GM12872 (cell line): ENCODE measurements around the gene INSYN2B.

Experiments
- CTCF ChIP-seq: IDR thresholded peaks from 3 replicates; pipeline ENCODE4 v1.5.1; 2011; ENCODE audit warnings: low read depth, mild to moderate bottlenecking, low read length, moderate library complexity; ENCODE audit not compliant: insufficient read depth

The INSYN2B gene

DNA sequence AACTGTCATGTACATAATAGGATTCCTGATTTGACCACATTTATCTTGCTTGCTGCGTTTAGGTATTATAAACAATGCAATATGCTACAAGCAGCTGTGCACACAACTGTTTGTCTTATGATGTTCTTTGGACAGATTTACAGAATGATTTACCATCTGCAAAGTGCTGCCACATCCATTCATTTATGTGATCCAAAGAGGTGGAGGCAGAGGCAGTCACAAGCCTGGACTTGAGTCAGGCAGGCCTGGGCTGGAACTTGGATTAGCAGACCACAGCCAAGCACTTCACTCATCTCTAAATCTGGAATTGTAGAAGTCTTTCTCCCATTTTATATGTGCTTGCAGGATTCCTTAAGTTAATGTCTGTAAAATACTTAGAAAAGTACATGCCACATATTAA lies 149.0 kb downstream of the INSYN2B start:
- no peak for TF ChIP-seq CTCF

DNA sequence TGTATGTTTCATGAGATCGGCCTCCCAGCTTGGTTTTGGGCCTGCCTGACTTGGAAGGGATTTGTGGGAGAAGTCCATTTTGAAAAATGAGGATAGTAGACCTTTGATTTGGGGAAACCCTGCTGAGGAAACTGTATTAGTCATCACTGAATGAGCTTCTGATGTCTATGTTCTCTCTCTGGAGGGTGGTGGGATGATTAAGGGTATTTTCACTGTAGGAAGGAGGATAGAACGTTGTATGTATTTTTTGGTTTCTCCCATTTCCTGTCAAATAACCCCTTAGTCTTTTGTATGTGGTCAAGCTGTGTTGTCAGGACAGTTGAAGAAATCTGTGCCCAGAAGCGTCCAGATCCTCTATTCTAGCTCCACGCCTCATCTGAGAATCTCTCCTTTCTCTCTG lies 151.9 kb downstream of the INSYN2B start:
- no peak for TF ChIP-seq CTCF

DNA sequence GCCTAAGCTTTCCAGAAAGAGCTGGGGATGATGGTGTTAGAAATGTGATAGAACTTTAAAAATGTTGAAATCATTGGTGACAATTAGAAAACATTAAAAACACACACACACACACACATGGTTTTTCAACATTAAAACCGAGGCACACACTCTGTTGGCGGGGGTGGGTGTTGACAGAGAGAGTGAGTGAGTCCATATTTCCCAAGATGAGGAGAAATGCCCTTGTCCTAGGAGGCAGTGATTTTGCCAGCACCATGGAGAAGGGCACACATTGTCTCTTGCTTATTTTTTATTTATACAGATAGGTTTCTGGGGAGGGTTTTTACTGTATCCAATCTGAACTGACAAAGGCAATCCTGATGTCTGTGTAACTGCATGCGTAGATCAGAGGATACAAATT lies 152.5 kb downstream of the INSYN2B start:
- no peak for TF ChIP-seq CTCF

GRCh38 chr5:169826618-169827017 lies 153.7 kb downstream of the INSYN2B start:
- TF ChIP-seq CTCF, result peak; percentile 37; the same call in 1 of the 3 replicates

DNA sequence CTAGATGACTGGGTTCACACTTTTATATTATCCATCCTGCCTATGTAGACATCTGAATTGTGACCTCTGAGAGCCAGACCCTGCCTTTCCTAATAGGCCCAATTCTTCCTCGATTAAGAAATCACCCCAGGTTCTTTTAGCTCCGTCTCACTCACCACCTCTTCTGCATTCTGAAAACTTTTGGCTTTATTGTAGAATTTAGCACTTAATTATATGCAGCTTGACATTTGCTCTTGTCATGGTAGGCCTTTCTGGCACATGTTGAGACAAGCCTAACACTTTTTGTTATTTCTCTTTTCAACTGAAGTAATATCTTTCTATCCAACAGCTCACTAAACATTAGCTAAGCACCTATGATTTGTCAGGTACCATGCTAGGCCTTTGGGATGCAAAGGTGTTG lies 163.3 kb downstream of the INSYN2B start:
- TF ChIP-seq CTCF, result no peak

DNA sequence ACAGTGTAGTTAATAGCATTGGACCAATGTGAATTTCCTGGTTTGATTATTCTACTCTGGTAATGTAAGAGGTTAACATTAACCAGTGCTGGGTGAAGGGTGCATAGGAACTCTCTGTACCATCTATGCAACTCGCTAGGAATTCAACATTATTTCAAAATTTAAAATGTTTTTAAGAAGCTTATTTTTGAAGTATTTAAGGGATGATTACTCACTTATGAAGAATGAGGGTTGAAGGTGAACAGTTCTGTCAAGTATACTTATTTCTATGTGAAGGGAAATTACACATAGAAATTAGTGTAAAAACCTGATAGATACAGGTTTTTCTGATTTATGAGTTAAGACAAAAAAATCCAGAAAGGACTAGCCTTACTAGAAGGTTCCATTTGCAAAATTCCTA lies 165.8 kb downstream of the INSYN2B start:
- TF ChIP-seq CTCF, result no peak
